HepG2 (cell line): ENCODE data around the gene C1orf74. TPM values are rescaled to one million over a fixed set of nuclear protein-coding genes. Genes with fewer than 3 reads are reported as not detected.

Experiments
- ATAC-seq: fragments of 200-7000 bp; cut with Tn5 transposase; 3 replicates; pipeline ENCODE4 v1.9.1; 2020; ENCODE audit warnings: mild to moderate bottlenecking, moderate library complexity
- BruUV-seq: library from RNA; stranded (reverse); fragments of 400-500 nt; replicated peaks from 2 replicates; lab custom pipeline; 2021; lab: Mats Ljungman, UMichigan
- CTCF ChIA-PET: fragments of 300-600 bp; formaldehyde crosslinking; extraction: SDS; loops from one replicate; lab custom pipeline; 2021; ENCODE audit warnings: low total read pairs, inconsistent platforms, low intra/inter-chr PET ratio; lab: Yijun Ruan, JAX
- POLR2A ChIA-PET: fragments of 350-600 bp; sonication (Branson Sonifier 250); formaldehyde crosslinking; loops from one replicate; lab custom pipeline; 2020; ENCODE audit warnings: antibody characterized with exemption, inconsistent platforms; lab: Yijun Ruan, JAX
- DNase-seq: peaks from one replicate; pipeline ENCODE4 v3.0.0-alpha.2; 2015; ENCODE audit warnings: low spot score
- FAIRE-seq: peaks from 3 replicates; lab custom pipeline; 2011; peaks lifted over from hg19 to GRCh38; lab: Jason Lieb, UNC
- H2AFZ ChIP-seq: one replicate; pipeline ENCODE4 v1.6.1; 2011; ENCODE audit warnings: low read length, inconsistent platforms
- H3K27ac ChIP-seq: fragments of 300-600 bp; 3 replicates; pipeline ENCODE4 v1.8.0; 2011; ENCODE audit warnings: mixed run types, mild to moderate bottlenecking, mixed read lengths, low read length, inconsistent platforms; ENCODE audit not compliant: insufficient read depth; ENCODE audit errors: extremely low read length
- H3K27me3 ChIP-seq, 2 experiments: fragments of 200-600 bp in 1 of 2; 2 replicates in 1 of 2; 3 replicates in 1 of 2; pipeline versions ENCODE4 v1.6.0 to v1.8.0; 2011; ENCODE audit warnings: low read length in 2 of 2, mild to moderate bottlenecking in 2 of 2, moderate library complexity in 2 of 2, inconsistent platforms in 1 of 2; ENCODE audit not compliant: insufficient read depth in 2 of 2, control insufficient read depth in 1 of 2
- H3K36me3 ChIP-seq, 2 experiments: fragments of 200-600 bp in 1 of 2; replicated peaks in 1 of 2; 2 replicates in 1 of 2; 3 replicates in 1 of 2; pipeline versions ENCODE4 v1.5.1 to v1.8.0; 2011; ENCODE audit warnings: low read length in 2 of 2, inconsistent platforms in 1 of 2; ENCODE audit not compliant: insufficient read depth in 2 of 2, control insufficient read depth in 1 of 2
- H3K4me1 ChIP-seq: 2 replicates; pipeline ENCODE4 v1.5.1; 2012; ENCODE audit warnings: low read length, inconsistent platforms; ENCODE audit not compliant: insufficient read depth
- H3K4me2 ChIP-seq: 2 replicates; pipeline ENCODE4 v1.6.0; 2011; ENCODE audit warnings: low read depth, low read length, inconsistent platforms
- H3K4me3 ChIP-seq, 3 experiments: fragments of 200-600 bp in 1 of 3; sonication (generic), shearing (Covaris generic) in 1 of 3; replicated peaks in 1 of 3; 2 replicates each; pipeline ENCODE4 v1.5.1; 2011 to 2016; ENCODE audit warnings: low read length in 3 of 3, inconsistent platforms in 2 of 3, low read depth in 2 of 3, mild to moderate bottlenecking in 2 of 3, control low read depth in 1 of 3, mixed read lengths in 1 of 3; ENCODE audit not compliant: insufficient read depth in 1 of 3
- H3K79me2 ChIP-seq: one replicate; pipeline ENCODE4 v1.6.1; 2011; ENCODE audit warnings: low read length, inconsistent platforms; ENCODE audit not compliant: insufficient read depth
- H3K9ac ChIP-seq: 2 replicates; pipeline ENCODE4 v1.6.0; 2011; ENCODE audit warnings: mild to moderate bottlenecking, low read depth, low read length, inconsistent platforms; ENCODE audit not compliant: insufficient read depth
- H3K9me3 ChIP-seq: 2 replicates; pipeline ENCODE4 v1.5.1; 2012; ENCODE audit warnings: mild to moderate bottlenecking, low read length
- H4K20me1 ChIP-seq: 2 replicates; pipeline ENCODE4 v1.6.0; 2011; ENCODE audit warnings: inconsistent platforms, mild to moderate bottlenecking, low read length, moderate library complexity; ENCODE audit not compliant: insufficient read depth
- CEBPB ChIP-seq: IDR thresholded peaks from 2 replicates; pipeline ENCODE4 v1.6.1; 2011; ENCODE audit warnings: low read depth, low read length, improper control_type of control experiment, borderline replicate concordance
- TEAD2 ChIP-seq: sonication (generic); formaldehyde crosslinking; IDR thresholded peaks from 2 replicates; pipeline ENCODE4 v1.9.0; 2021; ENCODE audit warnings: missing genetic modification reagents
- YEATS4 ChIP-seq: sonication (generic); formaldehyde crosslinking; IDR thresholded peaks from 2 replicates; pipeline ENCODE4 v1.4.0; 2020; ENCODE audit warnings: missing genetic modification reagents, borderline replicate concordance
- ZBTB8A ChIP-seq: sonication (generic); formaldehyde crosslinking; IDR thresholded peaks from 2 replicates; pipeline ENCODE4 v1.4.0; 2020; ENCODE audit warnings: mild to moderate bottlenecking, low read depth, missing genetic modification reagents, borderline replicate concordance
- ZNF121 ChIP-seq: sonication (generic); formaldehyde crosslinking; IDR thresholded peaks from 2 replicates; pipeline ENCODE4 v1.5.0; 2020; ENCODE audit warnings: mild to moderate bottlenecking, missing genetic modification reagents
- ZNF225 ChIP-seq: sonication (generic); formaldehyde crosslinking; IDR thresholded peaks from 2 replicates; pipeline ENCODE4 v1.4.0; 2020; ENCODE audit warnings: mild to moderate bottlenecking, missing genetic modification reagents
- ZNF432 ChIP-seq: sonication (generic); formaldehyde crosslinking; IDR thresholded peaks from 2 replicates; pipeline ENCODE4 v1.5.0; 2020; ENCODE audit warnings: missing genetic modification reagents, mild to moderate bottlenecking, borderline replicate concordance
- ZNF567 ChIP-seq: sonication (generic); formaldehyde crosslinking; IDR thresholded peaks from 2 replicates; pipeline ENCODE4 v1.8.1; 2023; ENCODE audit warnings: mild to moderate bottlenecking, missing genetic modification reagents, borderline replicate concordance
- ZNF619 ChIP-seq: sonication (generic); formaldehyde crosslinking; IDR thresholded peaks from 2 replicates; pipeline ENCODE4 v1.4.0; 2020; ENCODE audit warnings: mild to moderate bottlenecking, missing genetic modification reagents
- ZNF768 ChIP-seq: sonication (generic); formaldehyde crosslinking; IDR thresholded peaks from 2 replicates; pipeline ENCODE4 v1.4.0; 2020; ENCODE audit warnings: missing genetic modification reagents
- ZNF83 ChIP-seq: sonication (generic); formaldehyde crosslinking; IDR thresholded peaks from 2 replicates; pipeline ENCODE4 v1.4.0; 2020; ENCODE audit warnings: missing genetic modification reagents, mild to moderate bottlenecking, borderline replicate concordance
- WGBS: methylation state at CpG from one replicate; pipeline ENCODE4 v1.1.6; 2017; ENCODE audit warnings: low lambda C conversion rate; 5-methylcytosine and 5-hydroxymethylcytosine counted together
- in situ Hi-C: cut with HindIII; loops from 2 replicates; pipeline ENCODE4 v1.10.0; 2017; ENCODE audit warnings: low pct_unique_long_range_greater_than_20kb; ENCODE audit not compliant: extremely low pct_ligation_motif_present
- intact Hi-C: fragments of 100-400 bp; cut with micrococcal nuclease; formaldehyde crosslinking; loops from one replicate; pipeline ENCODE4 v1.10.0; 2022; ENCODE audit not compliant: unreplicated experiment
- polyA plus RNA-seq, 8 experiments: library from polyadenylated mRNA; depleted of rRNA in 3 of 8; stranded (reverse) in 7 of 8; unstranded in 1 of 8; fragments of >200 nt; fragmentation: Illumina TruSeq in 4 of 8; extraction: Trizol in 4 of 8; gene quantifications; 2 replicates each; pipeline versions ENCODE4 v1.2.1 to v1.2.3, GENCODE V29; 2011 to 2016; ENCODE audit warnings: low read depth in 4 of 8, missing spikeins in 1 of 8, mixed read lengths in 1 of 8; ENCODE audit not compliant: insufficient read depth in 1 of 8
- total RNA-seq, 5 experiments: library from RNA; depleted of rRNA; stranded (reverse); fragments of >200 nt; fragmentation: Illumina TruSeq; extraction: Trizol; gene quantifications; 2 replicates each; pipeline ENCODE4 v1.2.3, GENCODE V29; 2016; ENCODE audit warnings: low read depth in 1 of 5
- TF ChIP-seq, protein P1 (sequence below): sonication (generic); formaldehyde crosslinking; IDR thresholded peaks from 2 replicates; pipeline ENCODE4 v1.8.0; 2023; ENCODE audit warnings: mild to moderate bottlenecking, missing genetic modification reagents
- TF ChIP-seq, protein P2 (sequence below): sonication (generic); formaldehyde crosslinking; IDR thresholded peaks from 2 replicates; pipeline ENCODE4 v1.4.0; 2020; ENCODE audit warnings: missing genetic modification reagents
- TF ChIP-seq, protein P3 (sequence below): sonication (generic); formaldehyde crosslinking; IDR thresholded peaks from 2 replicates; pipeline ENCODE4 v1.5.1; 2020; ENCODE audit warnings: mild to moderate bottlenecking, missing genetic modification reagents, borderline replicate concordance

The C1orf74 gene
- total and polyA plus RNA-seq, 2 of the 13 experiments (the other 11 are each of a cell fraction or from before 2014, with no cell fraction given) = 0.33 to 0.71 TPM

DNA sequence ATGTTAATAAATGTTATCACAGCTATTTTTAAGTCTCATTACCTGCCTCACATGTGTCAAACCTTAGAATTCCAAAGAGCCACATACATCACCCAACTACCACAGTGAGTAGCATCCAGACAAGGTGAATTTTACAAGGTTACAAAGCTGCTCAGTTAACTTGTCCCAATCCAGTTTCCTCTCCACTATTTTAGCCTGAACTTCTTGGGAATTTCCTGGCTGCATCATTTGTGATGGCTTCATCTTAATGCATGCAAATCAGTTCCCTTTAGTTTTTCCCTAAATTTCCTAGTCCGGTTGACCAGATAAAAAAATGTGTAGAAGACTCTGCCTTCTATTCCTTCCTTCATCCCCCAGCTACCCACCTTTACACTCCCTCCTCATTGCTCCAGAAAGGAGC, 29.1 kb downstream of the C1orf74 start:
- FAIRE-seq (no peak), DNase-seq (no peak)
- 0% methylated on average over 1 of the region's 1 CpG for WGBS
- no TSS peak for BruUV-seq
- no peak overlapping the region for H3K27ac ChIP-seq
- H4K20me1 ChIP-seq = no peaks in the 10 kb centered on the region
- no peak overlapping the region for H2AFZ ChIP-seq
- POLR2A ChIA-PET = no interaction called here
- no peaks in the 10 kb centered on the region; a peak in 1 of 5 replicates for H3K27me3 ChIP-seq
- no peak overlapping the region for H3K4me2 ChIP-seq
- intact Hi-C loops = no loop called here
- no peaks in the 10 kb centered on the region for H3K4me1 ChIP-seq
- H3K4me3 ChIP-seq = no peak overlapping the region
- H3K36me3 ChIP-seq = no peaks in the 10 kb centered on the region
- TF ChIP-seq, protein P1, sequence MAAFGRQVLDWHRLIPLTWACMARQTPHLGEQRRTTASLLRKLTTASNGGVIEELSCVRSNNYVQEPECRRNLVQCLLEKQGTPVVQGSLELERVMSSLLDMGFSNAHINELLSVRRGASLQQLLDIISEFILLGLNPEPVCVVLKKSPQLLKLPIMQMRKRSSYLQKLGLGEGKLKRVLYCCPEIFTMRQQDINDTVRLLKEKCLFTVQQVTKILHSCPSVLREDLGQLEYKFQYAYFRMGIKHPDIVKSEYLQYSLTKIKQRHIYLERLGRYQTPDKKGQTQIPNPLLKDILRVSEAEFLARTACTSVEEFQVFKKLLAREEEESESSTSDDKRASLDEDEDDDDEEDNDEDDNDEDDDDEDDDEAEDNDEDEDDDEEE (CRISPR knock-in tag) = no peak
- TF ChIP-seq ZNF225 (no peak), ZNF567 (CRISPR knock-in tag) (no peak), TEAD2 (CRISPR knock-in tag) (no peak), ZNF619 (CRISPR knock-in tag) (no peak), ZNF83 (no peak), ZNF432 (CRISPR knock-in tag) (no peak), CEBPB (no peak), ZNF121 (CRISPR knock-in tag) (no peak), YEATS4 (CRISPR knock-in tag) (no peak), ZNF768 (no peak), ZBTB8A (no peak)
- TF ChIP-seq, protein P2, sequence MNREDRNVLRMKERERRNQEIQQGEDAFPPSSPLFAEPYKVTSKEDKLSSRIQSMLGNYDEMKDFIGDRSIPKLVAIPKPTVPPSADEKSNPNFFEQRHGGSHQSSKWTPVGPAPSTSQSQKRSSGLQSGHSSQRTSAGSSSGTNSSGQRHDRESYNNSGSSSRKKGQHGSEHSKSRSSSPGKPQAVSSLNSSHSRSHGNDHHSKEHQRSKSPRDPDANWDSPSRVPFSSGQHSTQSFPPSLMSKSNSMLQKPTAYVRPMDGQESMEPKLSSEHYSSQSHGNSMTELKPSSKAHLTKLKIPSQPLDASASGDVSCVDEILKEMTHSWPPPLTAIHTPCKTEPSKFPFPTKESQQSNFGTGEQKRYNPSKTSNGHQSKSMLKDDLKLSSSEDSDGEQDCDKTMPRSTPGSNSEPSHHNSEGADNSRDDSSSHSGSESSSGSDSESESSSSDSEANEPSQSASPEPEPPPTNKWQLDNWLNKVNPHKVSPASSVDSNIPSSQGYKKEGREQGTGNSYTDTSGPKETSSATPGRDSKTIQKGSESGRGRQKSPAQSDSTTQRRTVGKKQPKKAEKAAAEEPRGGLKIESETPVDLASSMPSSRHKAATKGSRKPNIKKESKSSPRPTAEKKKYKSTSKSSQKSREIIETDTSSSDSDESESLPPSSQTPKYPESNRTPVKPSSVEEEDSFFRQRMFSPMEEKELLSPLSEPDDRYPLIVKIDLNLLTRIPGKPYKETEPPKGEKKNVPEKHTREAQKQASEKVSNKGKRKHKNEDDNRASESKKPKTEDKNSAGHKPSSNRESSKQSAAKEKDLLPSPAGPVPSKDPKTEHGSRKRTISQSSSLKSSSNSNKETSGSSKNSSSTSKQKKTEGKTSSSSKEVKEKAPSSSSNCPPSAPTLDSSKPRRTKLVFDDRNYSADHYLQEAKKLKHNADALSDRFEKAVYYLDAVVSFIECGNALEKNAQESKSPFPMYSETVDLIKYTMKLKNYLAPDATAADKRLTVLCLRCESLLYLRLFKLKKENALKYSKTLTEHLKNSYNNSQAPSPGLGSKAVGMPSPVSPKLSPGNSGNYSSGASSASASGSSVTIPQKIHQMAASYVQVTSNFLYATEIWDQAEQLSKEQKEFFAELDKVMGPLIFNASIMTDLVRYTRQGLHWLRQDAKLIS = no peak
- TF ChIP-seq, protein P3, sequence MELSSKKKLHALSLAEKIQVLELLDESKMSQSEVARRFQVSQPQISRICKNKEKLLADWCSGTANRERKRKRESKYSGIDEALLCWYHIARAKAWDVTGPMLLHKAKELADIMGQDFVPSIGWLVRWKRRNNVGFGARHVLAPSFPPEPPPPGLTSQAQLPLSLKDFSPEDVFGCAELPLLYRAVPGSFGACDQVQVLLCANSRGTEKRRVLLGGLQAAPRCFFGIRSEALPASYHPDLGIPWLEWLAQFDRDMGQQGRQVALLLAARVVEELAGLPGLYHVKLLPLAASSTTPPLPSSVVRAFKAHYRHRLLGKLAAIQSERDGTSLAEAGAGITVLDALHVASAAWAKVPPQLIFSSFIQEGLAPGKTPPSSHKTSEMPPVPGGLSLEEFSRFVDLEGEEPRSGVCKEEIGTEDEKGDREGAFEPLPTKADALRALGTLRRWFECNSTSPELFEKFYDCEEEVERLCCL = no peak
- TF ChIP-seq, all 625 proteins: peak for 0
- CTCF ChIA-PET = no interaction called here
- Histone ChIP-seq H3K79me2 (no peaks in the 10 kb centered on the region), H3K9me3 (no peaks in the 10 kb centered on the region), H3K9ac (no peak overlapping the region)
- in situ Hi-C loops = no loop called here
- ATAC-seq = no peak
